CD4-positive, alpha-beta T cell treated with Interleukin-2 at 100 ng/mL for 4 hours (primary cell): ENCODE results near the gene SCAPER.
"Not testable (repeated sequence)": the region's sequence is repeated elsewhere in the genome, so short reads cannot be mapped to it uniquely, and the experiment has no call there.

Experiments used
- DNase-seq: peaks from one replicate; pipeline ENCODE4 v3.0.0-alpha.2; 2020; ENCODE audit warnings: low spot score

The SCAPER gene

DNA sequence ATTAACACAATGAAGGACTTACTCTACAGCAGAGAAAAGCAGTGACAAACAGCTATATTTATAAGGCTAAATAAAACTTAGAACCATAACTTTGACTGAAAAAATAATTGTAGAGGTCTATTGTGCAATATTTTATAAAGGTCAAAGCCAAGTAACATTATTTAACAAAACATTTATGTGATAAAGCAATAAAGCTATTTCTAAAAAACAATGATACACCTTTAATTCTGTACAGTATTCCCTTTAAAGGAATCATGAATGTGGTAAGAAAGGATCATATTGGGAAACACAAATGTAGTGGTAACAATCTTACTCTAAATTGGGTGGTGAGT, 332.2 kb downstream of the SCAPER start:
- no peak for DNase-seq

DNA sequence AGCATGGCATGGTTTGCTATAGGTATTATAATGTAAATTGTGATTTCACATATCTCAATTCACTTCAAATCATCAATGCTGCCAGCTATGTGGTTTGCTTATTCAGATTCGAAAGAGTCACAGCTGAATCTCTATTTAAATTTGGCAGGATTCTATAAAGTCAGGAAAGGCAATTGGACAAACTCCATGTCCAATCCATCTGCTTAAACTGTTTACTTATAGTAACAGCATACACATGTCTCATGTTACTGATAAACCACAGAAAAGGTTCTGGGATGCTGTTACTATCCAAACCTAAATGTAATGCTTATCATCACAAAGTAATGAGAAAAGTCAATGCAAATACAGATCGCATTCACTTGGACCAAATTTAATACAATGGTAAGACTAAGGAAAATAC, 338.9 kb downstream of the SCAPER start:
- no peak for DNase-seq

DNA sequence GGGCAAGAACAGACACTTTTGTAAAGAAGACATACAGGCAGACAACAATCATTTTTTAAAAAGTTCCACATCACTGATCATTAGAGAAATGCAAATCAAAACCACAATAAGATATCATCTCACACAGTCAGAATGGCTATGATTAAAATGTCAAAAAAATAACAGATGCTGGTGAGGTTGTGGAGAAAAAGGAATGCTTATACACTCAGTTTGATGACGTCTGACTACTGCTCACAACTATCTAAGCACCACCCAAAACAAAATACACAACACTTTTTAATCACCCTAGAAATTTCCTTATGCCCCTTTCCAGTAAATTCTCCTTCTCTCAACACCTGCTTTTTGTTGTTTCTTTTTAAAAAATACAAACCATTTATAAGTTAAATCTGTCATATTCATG, 339.8 kb downstream of the SCAPER start:
- DNase-seq: no peak

DNA sequence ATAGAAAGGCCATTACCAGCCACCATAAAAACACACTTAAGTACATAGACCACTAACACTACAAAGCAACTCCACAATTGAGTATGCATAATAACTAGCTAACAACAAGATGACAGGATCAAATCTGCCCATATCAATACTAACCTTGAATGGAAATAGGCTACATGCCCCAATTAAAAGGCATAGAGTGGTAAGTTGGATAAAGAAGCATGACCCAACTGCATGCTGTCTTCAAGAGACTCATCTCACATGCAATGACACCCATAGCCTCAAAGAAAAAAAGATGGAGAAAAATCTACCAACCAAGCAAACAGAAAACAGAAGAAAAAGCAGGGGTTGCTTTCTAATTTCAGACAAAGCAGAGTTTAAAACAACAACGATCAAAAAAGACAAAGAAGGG, 349.9 kb downstream of the SCAPER start:
- DNase-seq: no peak

DNA sequence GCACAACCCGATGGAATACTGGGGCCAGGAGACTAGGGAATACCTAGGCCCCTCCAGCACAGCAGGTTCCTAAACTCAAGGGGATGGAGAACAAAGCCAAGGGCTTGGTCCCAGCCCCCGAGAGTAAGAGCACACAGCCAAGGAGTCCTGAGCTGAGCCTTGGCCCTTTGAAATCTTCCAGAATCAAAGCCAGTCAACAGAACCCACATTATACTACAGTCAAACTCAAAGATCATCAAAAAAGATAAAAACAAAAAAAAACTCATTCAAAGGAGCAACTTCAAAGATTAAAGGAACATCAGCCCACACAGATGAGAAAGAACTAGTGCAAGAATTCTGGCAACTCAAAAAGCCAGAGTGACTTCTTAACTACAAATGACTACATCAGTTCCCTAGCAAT, 351.6 kb downstream of the SCAPER start:
- no peak for DNase-seq

DNA sequence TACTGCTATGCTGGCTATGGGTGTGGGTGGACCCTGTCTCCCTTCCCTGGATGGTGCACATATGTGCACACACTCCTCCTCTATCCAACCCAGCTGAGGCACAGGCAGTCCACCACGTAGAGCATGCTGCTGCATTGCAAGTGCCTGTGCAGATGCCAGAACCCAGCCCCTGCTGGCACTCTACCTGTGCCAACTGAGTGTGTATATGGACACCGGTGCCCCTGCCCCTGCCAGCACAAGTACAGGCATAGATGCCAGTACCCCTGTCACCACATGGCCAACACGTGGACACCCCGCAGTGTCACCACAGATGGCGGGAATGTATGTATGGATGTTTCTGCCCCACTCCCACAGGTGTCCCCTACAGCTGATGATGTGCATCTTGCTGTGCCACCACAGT, 352.0 kb downstream of the SCAPER start:
- no peak for DNase-seq

DNA sequence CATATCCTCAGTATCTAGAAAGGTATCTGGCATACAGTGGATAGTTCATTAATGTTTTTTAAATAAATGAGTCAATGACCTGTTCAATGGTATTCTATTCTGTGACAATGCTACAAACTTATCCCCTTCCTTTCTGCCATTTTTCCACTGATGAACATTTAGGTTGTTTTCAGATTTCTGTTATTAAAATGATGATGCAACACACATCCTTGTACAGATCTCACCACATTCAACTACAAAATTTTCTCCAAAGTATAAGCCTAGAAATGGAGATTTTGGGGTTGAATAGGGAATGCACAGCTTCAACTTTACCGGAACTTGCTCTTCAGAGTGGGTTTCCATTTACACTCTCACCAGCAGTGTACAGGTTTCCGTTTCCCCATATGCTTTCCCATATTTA, 358.3 kb downstream of the SCAPER start:
- DNase-seq: no peak

DNA sequence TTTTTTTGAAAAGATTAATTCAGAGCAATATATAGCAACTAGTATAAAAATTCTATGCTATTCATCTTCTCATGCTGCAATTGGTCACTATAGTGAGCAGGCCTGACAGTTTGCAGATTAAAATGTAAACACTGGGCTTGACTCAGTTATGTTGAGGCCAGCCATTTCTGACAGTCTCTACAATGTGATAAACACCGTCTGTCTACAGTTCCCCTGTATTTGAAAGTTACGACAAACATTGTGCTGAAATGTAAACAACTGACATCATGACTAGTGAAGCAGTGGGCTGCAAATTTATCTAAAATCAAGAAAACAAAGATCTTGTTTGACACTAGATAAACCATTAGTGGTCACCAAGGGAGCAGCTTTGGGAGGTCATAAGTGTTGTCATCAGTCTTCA, 371.1 kb downstream of the SCAPER start:
- no peak for DNase-seq

DNA sequence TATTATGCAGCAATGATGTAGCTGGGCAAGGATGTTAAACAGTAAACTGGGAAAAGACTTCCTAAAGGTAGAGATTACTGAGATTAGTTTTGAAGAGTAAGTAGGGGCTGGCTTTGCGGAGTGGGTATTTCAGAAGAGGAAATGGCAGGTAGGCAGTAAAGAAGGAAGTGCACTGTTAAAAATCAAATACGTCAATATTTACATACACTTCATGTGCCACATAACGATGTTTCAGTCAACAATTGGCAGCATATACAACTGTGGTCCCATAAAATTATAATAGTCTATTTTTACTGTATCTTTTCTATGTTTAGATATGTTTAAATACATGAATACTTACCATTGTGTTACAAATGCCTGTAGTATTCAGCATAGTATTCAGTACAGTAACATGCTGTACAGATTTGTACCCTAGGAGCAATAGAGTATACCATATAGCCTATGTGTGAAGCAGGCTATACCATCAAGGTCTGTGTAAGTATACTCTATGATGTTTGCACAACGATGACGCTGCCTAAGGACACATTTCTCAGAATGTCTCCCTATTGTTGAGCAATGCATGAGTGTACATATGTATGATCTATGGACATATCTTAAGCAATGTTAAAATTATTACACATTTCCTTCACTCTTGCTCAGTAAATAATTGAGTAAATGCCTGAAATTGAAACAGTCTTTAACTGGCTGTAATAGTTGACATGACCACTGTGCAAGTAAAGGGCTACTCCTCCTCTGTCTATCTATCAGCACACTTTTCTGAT, 371.9 kb downstream of the SCAPER start:
- DNase-seq: no peak

DNA sequence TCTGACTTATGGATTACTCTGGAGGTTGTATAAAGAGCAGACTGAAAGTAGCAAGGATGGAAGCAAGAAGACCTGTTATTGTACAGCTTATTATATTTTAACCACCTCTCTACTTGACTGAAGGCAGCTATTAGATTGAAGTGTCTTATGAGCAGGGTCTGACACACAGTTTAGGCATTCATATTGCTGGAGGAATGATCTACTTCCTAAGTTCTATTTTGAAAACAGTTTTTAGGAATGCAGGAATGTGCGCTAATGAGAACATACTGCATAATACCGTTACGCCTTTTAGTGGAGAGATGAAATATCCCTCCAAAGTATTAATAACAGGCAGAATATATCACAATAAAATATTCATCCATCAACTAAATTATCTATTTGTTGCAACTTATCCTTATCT, 375.2 kb downstream of the SCAPER start:
- DNase-seq: no peak

DNA sequence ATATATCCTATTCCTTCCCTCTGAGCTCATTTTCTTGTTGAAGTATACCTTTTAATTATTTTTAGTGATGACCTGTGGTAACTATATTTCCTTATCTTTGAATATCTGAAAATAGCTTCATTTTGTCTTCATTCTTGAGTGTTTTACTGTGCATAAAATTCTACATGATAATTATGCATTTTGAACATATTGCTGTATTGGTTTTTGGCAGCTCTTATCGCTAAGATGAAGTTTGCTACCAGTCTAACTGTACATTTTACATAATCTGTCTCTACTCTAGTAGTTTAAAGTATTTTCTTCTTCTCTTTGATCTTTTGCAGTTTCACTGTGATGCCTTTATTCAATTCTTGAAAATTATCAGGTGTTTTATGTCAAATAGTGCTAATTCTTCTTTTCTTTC, 379.0 kb downstream of the SCAPER start:
- no peak for DNase-seq

DNA sequence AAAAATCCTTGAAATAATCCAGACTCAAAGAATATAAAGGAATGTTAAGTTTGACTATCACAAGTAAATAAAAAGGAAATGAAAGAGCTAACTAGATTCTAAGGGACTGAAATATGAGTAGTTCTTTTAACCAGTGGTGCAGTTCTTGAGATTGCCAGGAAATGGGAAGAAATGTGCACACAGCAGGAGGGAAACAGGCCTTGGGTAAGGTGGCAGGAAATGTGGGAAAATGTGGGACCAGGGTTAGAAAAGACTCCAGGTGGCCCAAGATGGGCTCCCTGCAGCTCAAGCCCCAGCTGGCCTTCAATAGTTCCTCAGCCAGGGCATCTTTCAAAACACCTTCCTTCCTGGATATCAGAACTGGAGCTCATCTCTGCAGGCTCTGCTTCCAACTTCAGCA, 387.2 kb downstream of the SCAPER start:
- no peak for DNase-seq

DNA sequence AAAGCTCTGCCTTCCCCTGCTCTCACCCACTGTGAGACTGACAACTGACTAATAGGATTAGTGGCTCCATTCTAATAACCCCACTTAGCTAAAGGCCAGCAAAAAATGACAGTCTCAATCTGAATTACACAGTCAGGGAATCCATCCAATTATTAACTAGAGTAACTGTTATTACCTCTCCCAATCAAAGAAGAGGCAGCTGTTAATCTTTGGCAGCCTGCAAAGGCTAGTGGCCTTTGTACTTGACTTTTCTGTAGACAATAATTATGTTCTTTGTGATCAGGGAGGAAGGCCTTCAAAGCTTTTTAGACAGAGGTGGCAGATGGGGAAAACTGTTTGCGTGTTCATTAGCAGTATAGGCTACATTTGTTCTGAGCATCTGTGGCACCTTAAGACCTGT, 390.9 kb downstream of the SCAPER start:
- DNase-seq: no peak

DNA sequence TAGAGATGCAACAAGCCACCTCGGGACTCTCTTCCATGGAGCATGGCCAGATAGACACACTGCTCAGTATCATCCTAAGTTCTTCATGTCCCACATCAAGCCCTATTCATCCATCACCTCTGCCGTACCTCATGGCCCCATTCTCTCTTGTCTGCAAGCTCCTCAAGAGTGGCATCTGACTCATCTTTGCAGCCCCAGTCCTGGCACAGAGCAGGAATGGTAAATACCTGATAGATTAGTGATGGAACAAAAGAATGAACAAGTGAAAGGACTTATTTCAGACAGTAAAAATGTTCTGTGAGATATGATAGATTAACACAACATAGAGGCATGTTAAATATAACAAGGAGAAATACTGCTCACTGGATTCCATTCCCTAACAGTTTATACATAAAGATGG, 392.2 kb downstream of the SCAPER start:
- DNase-seq: no peak

DNA sequence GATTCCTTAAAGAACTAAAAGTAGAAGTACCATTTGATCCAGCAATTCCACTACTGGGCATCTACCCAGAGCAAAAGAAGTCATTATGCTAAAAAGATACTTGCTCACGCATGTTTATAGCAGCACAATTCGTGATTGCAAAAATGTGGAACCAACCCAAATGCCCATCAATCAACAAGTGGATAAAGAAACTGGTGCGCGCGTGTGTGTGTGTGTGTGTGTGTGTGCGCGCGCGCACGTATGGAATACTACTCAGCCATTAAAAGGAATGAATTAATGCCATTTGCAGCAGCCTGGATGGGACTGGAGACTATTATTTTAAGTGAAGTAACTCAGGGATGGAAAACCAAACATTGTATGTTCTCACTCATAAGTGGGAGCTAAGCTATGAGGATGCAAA, 394.5 kb downstream of the SCAPER start:
- not testable (repeated sequence) for DNase-seq

DNA sequence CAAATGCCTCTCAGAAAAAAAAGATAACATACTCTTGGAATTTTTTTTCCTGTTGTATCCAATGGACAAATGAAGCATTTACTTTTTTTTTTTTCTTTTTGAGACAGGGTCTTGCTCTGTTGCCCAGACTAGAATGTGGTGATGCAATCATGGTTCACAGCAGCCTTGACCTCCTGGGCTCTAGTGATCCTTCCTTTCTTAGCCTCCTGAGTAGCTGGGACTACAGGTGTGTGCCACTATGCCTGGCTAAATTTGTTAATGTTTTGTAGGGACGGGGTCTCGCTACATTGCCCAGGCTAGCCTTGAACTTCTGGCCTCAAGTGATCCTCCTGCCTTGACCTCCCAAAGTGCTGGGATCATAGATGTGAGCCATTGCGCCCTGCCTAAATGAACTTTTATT, 401.3 kb downstream of the SCAPER start:
- no peak for DNase-seq

DNA sequence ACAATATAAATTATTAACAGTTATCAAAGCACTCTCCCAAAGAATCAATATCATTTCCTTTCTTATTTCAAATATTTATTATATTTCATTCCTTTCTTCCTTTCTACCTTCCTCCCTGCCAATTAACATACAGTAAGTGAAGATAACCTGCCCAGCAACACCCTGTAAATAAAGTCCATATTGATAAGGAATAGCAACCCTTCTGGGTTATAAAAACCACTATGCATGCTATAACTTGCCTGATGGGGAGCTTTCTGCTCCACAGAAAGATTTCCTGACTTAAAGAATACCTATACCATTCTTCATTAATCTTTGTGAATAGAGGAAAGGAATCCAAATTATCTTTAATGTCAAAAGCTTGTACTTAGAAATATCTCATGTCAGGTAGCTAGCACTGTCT, 402.0 kb downstream of the SCAPER start:
- no peak for DNase-seq

DNA sequence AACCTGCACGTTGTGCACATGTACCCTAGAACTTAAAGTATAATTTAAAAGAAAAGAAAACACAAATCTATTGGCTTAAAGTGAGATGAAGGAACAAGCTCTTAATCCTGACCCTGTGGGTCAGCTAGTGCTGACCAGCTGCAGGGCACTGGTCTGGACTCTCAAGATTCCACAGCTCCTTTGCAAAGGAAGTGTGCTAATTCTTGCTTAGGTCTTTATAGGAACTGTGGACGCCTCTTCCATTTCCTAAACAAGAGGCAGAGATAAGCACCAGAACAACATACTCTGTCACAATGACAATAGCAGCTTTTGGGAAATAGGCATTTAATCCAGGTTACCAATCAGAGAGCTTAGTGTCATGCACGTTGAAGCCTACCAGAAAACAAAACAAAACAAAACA, 402.5 kb downstream of the SCAPER start:
- DNase-seq: no peak

DNA sequence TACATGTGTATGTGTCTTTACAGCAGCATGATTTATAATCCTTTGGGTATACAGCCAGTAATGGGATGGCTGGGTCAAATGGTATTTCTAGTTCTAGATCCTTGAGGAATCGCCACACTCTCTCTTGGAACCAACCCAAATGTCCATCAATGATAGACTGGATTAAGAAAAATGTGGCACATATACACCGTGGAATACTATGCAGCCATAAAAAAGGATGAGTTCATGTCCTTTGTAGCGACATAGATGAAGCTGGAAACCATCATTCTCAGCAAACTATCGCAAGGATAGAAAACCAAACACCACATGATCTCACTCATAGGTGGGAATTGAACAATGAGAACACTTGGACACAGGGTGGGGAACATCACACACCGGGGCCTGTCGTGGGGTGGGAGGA, 403.0 kb downstream of the SCAPER start:
- DNase-seq: not testable (repeated sequence)

DNA sequence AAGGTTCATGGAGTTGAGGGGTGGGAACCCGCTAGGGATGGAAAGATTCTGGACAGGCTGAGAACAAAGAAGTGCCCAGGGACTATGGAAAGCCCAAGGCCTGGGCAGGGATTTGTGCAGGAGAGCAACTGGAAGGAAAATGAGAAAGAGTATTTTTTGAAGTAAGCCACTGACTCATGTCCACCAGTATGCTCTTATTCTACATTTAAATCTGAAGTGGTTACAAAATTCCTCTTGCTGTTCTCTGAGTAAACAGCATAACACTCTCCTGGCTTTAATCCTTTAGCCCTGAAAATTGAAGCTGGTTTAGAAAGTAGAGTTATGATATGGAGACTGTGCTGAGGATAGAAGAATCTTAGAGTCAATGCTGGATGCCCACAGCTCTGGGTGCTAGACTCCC, 403.4 kb downstream of the SCAPER start:
- DNase-seq: no peak

DNA sequence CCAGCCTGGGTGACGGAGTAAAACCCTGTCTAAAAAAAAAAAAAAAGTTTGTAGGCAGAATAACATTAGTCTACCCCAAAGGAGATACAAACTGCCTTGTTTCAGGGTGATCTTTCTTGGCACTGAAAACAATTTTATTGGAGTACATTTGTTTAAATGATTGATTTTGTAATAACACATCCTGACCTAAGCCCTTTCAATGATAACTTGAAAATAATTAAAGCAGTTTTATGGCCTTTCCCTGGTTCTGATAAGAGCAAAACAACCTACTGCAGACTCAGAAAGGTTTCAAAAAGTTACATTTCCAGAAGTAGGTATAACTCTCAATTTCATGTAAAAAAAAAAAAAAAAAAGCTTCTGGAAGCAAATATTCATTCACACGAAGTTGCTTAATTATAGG, 404.1 kb downstream of the SCAPER start:
- DNase-seq: no peak

DNA sequence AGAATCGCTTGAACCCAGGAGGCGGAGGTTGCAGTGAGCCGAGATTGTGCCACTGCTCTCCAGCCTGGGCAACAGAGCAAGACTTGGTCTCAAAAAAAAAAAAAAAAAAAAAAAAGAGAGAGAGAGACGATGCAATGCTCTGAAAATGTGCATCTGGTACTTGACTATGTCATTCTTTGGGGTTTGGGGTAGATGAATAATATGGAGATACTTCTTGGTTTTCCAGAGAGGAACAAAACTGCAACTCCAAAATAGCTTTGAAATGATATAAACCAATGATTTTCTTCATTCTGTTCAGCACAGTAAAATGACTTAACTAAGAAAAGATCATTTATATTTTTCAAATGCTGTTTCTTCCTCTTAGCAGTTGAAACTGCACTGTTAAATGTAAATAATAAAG, 409.7 kb downstream of the SCAPER start:
- no peak for DNase-seq

DNA sequence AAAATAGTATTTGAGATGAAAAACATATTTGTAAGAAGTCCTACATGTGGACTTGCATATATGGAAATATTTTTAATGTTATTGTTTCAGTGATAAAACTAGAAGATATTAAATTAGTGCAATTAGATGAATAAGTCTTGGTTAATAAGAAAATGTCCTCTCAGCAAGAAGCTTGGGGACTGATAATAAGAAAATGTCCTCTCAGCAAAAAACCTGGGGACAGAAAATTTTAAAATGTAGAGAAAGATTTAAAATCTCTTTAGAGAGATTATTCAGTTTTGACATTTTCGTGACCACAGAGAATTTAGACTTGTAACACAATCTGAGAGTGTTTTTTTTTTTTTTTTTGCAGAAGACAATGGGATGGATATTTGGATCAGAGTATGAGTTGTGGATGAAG, 412.6 kb downstream of the SCAPER start:
- no peak for DNase-seq

DNA sequence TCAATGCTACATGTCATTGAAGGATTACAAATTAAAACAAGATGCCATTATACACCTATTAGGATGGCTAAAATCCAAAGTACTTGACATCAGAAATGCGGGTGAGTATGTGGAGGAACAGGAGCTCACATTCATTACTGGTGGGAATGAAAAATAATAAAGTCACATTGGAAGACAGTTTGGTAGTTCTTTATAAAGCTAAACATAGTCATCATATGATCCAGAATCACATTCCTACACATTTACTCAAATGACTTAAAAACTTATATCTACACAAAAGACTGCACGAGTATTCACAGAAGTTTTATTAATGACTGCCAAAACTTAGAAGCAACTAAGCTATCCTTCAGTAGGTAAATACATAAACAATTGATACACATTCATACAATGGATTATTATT, 421.4 kb downstream of the SCAPER start:
- no peak for DNase-seq

DNA sequence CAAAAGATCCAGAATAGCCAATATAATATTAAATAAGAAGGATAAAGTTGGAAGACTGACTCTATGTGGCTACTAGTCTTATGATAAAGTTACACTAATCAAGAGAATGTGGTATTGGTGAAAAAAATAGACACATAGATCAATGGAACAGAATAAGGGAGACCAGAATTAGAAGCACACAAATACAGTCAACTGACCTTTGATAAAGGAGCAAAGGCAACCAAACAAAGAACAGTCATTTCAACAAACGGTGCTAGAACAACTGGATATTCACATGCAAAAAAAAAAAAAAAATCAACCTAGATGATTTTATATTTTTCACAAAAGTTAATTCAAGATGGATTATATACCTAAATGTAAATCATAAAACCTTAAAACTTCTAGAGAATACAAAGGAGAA, 422.1 kb downstream of the SCAPER start:
- DNase-seq: no peak
